ENCODE measurements around the gene EHBP1. TPM values are rescaled to one million over a fixed set of nuclear protein-coding genes. Genes with fewer than 3 reads are reported as not detected.

The EHBP1 gene
- total and polyA plus RNA-seq, 8 donors, result 10.2 to 142 (median 37.9) TPM

GRCh38 chr2:62938126-62938525 is 232.6 kb downstream of the EHBP1 start:
- H3K4me1 ChIP-seq, result no peaks in the 10 kb centered on the region
- WGBS, 5 donors, result 66 to 81% (median 75%) methylated on average over 1 of the region's 1 CpG
- no peak for DNase-seq
- intact Hi-C loops (cut with DNase I; ENCODE audit: low total_unique reads), result no loop called here
- no peak overlapping the region for H3K4me3 ChIP-seq
- H3K9me3 ChIP-seq, result no peaks in the 10 kb centered on the region
- H3K27ac ChIP-seq, result no peak overlapping the region
- TF ChIP-seq POLR2AphosphoS5 (IDR thresholded peaks at IDR 0.05) (no peak), EP300 (IDR thresholded peaks at IDR 0.05) (no peak), POLR2A (IDR thresholded peaks at IDR 0.05) (no peak), CTCF (IDR thresholded peaks at IDR 0.05) (no peak)
- H3K36me3 ChIP-seq, result peaks cover 0 to 6% (median 0%) of the 10 kb centered on the region in 4 donors
- no peaks in the 10 kb centered on the region for H3K27me3 ChIP-seq

GRCh38 chr2:62939735-62940491 is 234.4 kb downstream of the EHBP1 start:
- Histone ChIP-seq H3K4me1 (no peaks in the 10 kb centered on the region), H3K27me3 (no peaks in the 10 kb centered on the region), H3K27ac (no peak overlapping the region), H3K36me3 (peaks cover 0 to 20% (median 10%) of the 10 kb centered on the region in 4 donors), H3K9me3 (no peaks in the 10 kb centered on the region), H3K4me3 (no peak overlapping the region)
- 91 to 94% (median 93%) methylated on average over 5 of the region's 5 CpGs for WGBS, 5 donors
- TF ChIP-seq POLR2A (IDR thresholded peaks at IDR 0.05), result no peak
- TF ChIP-seq POLR2AphosphoS5 (IDR thresholded peaks at IDR 0.05), result no peak
- DNase-seq, result no peak
- intact Hi-C loops (cut with DNase I; ENCODE audit: low total_unique reads), result no loop called here

GRCh38 chr2:62940697-62941096 is 235.2 kb downstream of the EHBP1 start:
- no peaks in the 10 kb centered on the region for H3K27me3 ChIP-seq
- H3K4me1 ChIP-seq, result no peaks in the 10 kb centered on the region
- intact Hi-C loops (cut with DNase I; ENCODE audit: low total_unique reads), result no loop called here
- 87 to 98% (median 95%) methylated on average over 2 of the region's 2 CpGs for WGBS, 5 donors
- H3K4me3 ChIP-seq, result no peak overlapping the region
- no peaks in the 10 kb centered on the region for H3K9me3 ChIP-seq
- TF ChIP-seq EP300 (IDR thresholded peaks at IDR 0.05) (no peak), POLR2A (IDR thresholded peaks at IDR 0.05) (no peak), POLR2AphosphoS5 (IDR thresholded peaks at IDR 0.05) (no peak), CTCF (IDR thresholded peaks at IDR 0.05) (no peak)
- H3K27ac ChIP-seq, result no peak overlapping the region
- no peak for DNase-seq
- H3K36me3 ChIP-seq, result peaks cover 0 to 20% (median 14%) of the 10 kb centered on the region in 4 donors

- Histone ChIP-seq H3K9me3 (no peaks in the 10 kb centered on the region), H3K27me3 (no peaks in the 10 kb centered on the region), H3K4me1 (no peaks in the 10 kb centered on the region), H3K36me3 (peaks cover 0 to 22% (median 14%) of the 10 kb centered on the region in 4 donors), H3K4me3 (no peak overlapping the region), H3K27ac (no peak overlapping the region)
- 89 to 94% (median 90%) methylated on average over 2 of the region's 2 CpGs for WGBS, 5 donors
- DNase-seq, result no peak
- intact Hi-C loops (cut with DNase I; ENCODE audit: low total_unique reads), result no loop called here
- no peak for TF ChIP-seq CTCF (IDR thresholded peaks at IDR 0.05)
- no peak for TF ChIP-seq POLR2AphosphoS5 (IDR thresholded peaks at IDR 0.05)
- TF ChIP-seq EP300 (IDR thresholded peaks at IDR 0.05), result no peak
- no peak for TF ChIP-seq POLR2A (IDR thresholded peaks at IDR 0.05)
Observed at GRCh38 chr2:62941413-62941812, 235.9 kb downstream of the EHBP1 start.

GRCh38 chr2:62944362-62944761 is 238.8 kb downstream of the EHBP1 start:
- H3K9me3 ChIP-seq, result no peaks in the 10 kb centered on the region
- no peaks in the 10 kb centered on the region for H3K27me3 ChIP-seq
- TF ChIP-seq EP300 (IDR thresholded peaks at IDR 0.05), result no peak
- no peak for TF ChIP-seq POLR2A (IDR thresholded peaks at IDR 0.05)
- TF ChIP-seq CTCF (IDR thresholded peaks at IDR 0.05), result no peak
- TF ChIP-seq POLR2AphosphoS5 (IDR thresholded peaks at IDR 0.05), result no peak
- DNase-seq, result no peak
- H3K4me1 ChIP-seq, result no peaks in the 10 kb centered on the region
- WGBS, 5 donors, result 98 to 100% (median 98%) methylated on average over 2 of the region's 2 CpGs
- H3K4me3 ChIP-seq, result no peak overlapping the region
- intact Hi-C loops (cut with DNase I; ENCODE audit: low total_unique reads), result no loop called here
- no peak overlapping the region for H3K27ac ChIP-seq
- H3K36me3 ChIP-seq, result peaks cover 0 to 33% (median 19%) of the 10 kb centered on the region in 4 donors

All from stomach (tissue), 9 donors.